ENCODE measurements around the gene DOK6. TPM values are rescaled to one million over a fixed set of nuclear protein-coding genes. Genes with fewer than 3 reads are reported as not detected.

The DOK6 gene
- total RNA-seq, 1 donor from 2014 or later: 8.9 TPM

GRCh38 chr18:69683176-69683575 lies 282.5 kb downstream of the DOK6 start:
- Mint-ChIP-seq H3K27ac (ENCODE audit: unreplicated experiment) (no peak overlapping the region), H3K27me3 (ENCODE audit: low read depth) (no peaks in the 10 kb centered on the region), H3K4me3 (ENCODE audit: unreplicated experiment) (no peak overlapping the region), H3K36me3 (ENCODE audit: low read depth) (no peaks in the 10 kb centered on the region), H3K9me3 (ENCODE audit: low read depth) (peaks cover 6% of the 10 kb centered on the region), H3K4me1 (ENCODE audit: low read depth) (peaks cover 9% of the 10 kb centered on the region)
- no peak for DNase-seq (ENCODE audit: low spot score)
- TF ChIP-seq CTCF (IDR thresholded peaks at IDR 0.05): no peak

- Mint-ChIP-seq H3K9me3 (ENCODE audit: low read depth) (peaks cover 6% of the 10 kb centered on the region), H3K36me3 (ENCODE audit: low read depth) (no peaks in the 10 kb centered on the region), H3K4me3 (ENCODE audit: unreplicated experiment) (no peak overlapping the region), H3K27me3 (ENCODE audit: low read depth) (no peaks in the 10 kb centered on the region), H3K27ac (ENCODE audit: unreplicated experiment) (no peak overlapping the region), H3K4me1 (ENCODE audit: low read depth) (peaks cover 16% of the 10 kb centered on the region)
- no peak for DNase-seq (ENCODE audit: low spot score)
- TF ChIP-seq CTCF (IDR thresholded peaks at IDR 0.05): no peak
Measured at GRCh38 chr18:69684789-69685188, 284.1 kb downstream of the DOK6 start.

- Mint-ChIP-seq H3K4me3 (ENCODE audit: unreplicated experiment) (no peak overlapping the region), H3K36me3 (ENCODE audit: low read depth) (no peaks in the 10 kb centered on the region), H3K4me1 (ENCODE audit: low read depth) (peaks cover 15% of the 10 kb centered on the region), H3K27ac (ENCODE audit: unreplicated experiment) (no peak overlapping the region), H3K27me3 (ENCODE audit: low read depth) (no peaks in the 10 kb centered on the region), H3K9me3 (ENCODE audit: low read depth) (peaks cover 6% of the 10 kb centered on the region)
- TF ChIP-seq CTCF (IDR thresholded peaks at IDR 0.05): no peak
- no peak for DNase-seq (ENCODE audit: low spot score)
Measured at GRCh38 chr18:69686861-69687260, 286.2 kb downstream of the DOK6 start.

GRCh38 chr18:69689121-69689759 lies 288.6 kb downstream of the DOK6 start:
- no peak for TF ChIP-seq CTCF (IDR thresholded peaks at IDR 0.05)
- peak overlapping the region; percentile 34 for H3K27ac Mint-ChIP-seq (ENCODE audit: unreplicated experiment)
- H3K36me3 Mint-ChIP-seq (ENCODE audit: low read depth): no peaks in the 10 kb centered on the region
- H3K4me3 Mint-ChIP-seq (ENCODE audit: unreplicated experiment): no peak overlapping the region
- no peaks in the 10 kb centered on the region for H3K27me3 Mint-ChIP-seq (ENCODE audit: low read depth)
- H3K4me1 Mint-ChIP-seq (ENCODE audit: low read depth): peaks cover 21% of the 10 kb centered on the region
- no peak for DNase-seq (ENCODE audit: low spot score)
- peaks cover 2% of the 10 kb centered on the region for H3K9me3 Mint-ChIP-seq (ENCODE audit: low read depth)

GRCh38 chr18:69691008-69691760 lies 290.5 kb downstream of the DOK6 start:
- Mint-ChIP-seq H3K4me3 (ENCODE audit: unreplicated experiment) (no peak overlapping the region), H3K27me3 (ENCODE audit: low read depth) (no peaks in the 10 kb centered on the region), H3K4me1 (ENCODE audit: low read depth) (peaks cover 21% of the 10 kb centered on the region), H3K9me3 (ENCODE audit: low read depth) (no peaks in the 10 kb centered on the region), H3K27ac (ENCODE audit: unreplicated experiment) (no peak overlapping the region), H3K36me3 (ENCODE audit: low read depth) (no peaks in the 10 kb centered on the region)
- no peak for DNase-seq (ENCODE audit: low spot score)
- no peak for TF ChIP-seq CTCF (IDR thresholded peaks at IDR 0.05)

All from chondrocyte (in vitro differentiated cells).